HepG2 (cell line): Measurements from ENCODE around the gene DKKL1. TPM values are rescaled to one million over a fixed set of nuclear protein-coding genes. Genes with fewer than 3 reads are reported as not detected.

ENCODE experiments used
- ATAC-seq: fragments of 200-7000 bp; cut with Tn5 transposase; 3 replicates; pipeline ENCODE4 v1.9.1; 2020; ENCODE audit warnings: mild to moderate bottlenecking, moderate library complexity
- BruUV-seq: library from RNA; stranded (reverse); fragments of 400-500 nt; replicated peaks from 2 replicates; lab custom pipeline; 2021; lab: Mats Ljungman, UMichigan
- CTCF ChIA-PET: fragments of 300-600 bp; formaldehyde crosslinking; extraction: SDS; loops from one replicate; lab custom pipeline; 2021; ENCODE audit warnings: low total read pairs, inconsistent platforms, low intra/inter-chr PET ratio; lab: Yijun Ruan, JAX
- POLR2A ChIA-PET: fragments of 350-600 bp; sonication (Branson Sonifier 250); formaldehyde crosslinking; loops from one replicate; lab custom pipeline; 2020; ENCODE audit warnings: antibody characterized with exemption, inconsistent platforms; lab: Yijun Ruan, JAX
- DNase-seq: peaks from one replicate; pipeline ENCODE4 v3.0.0-alpha.2; 2015; ENCODE audit warnings: low spot score
- FAIRE-seq: peaks from 3 replicates; lab custom pipeline; 2011; peaks lifted over from hg19 to GRCh38; lab: Jason Lieb, UNC
- H2AFZ ChIP-seq: one replicate; pipeline ENCODE4 v1.6.1; 2011; ENCODE audit warnings: low read length, inconsistent platforms
- H3K27ac ChIP-seq: fragments of 300-600 bp; 3 replicates; pipeline ENCODE4 v1.8.0; 2011; ENCODE audit warnings: mixed run types, mild to moderate bottlenecking, mixed read lengths, low read length, inconsistent platforms; ENCODE audit not compliant: insufficient read depth; ENCODE audit errors: extremely low read length
- H3K27me3 ChIP-seq, 2 experiments: fragments of 200-600 bp in 1 of 2; 2 replicates in 1 of 2; 3 replicates in 1 of 2; pipeline versions ENCODE4 v1.6.0 to v1.8.0; 2011; ENCODE audit warnings: low read length in 2 of 2, mild to moderate bottlenecking in 2 of 2, moderate library complexity in 2 of 2, inconsistent platforms in 1 of 2; ENCODE audit not compliant: insufficient read depth in 2 of 2, control insufficient read depth in 1 of 2
- H3K36me3 ChIP-seq, 2 experiments: fragments of 200-600 bp in 1 of 2; replicated peaks in 1 of 2; 2 replicates in 1 of 2; 3 replicates in 1 of 2; pipeline versions ENCODE4 v1.5.1 to v1.8.0; 2011; ENCODE audit warnings: low read length in 2 of 2, inconsistent platforms in 1 of 2; ENCODE audit not compliant: insufficient read depth in 2 of 2, control insufficient read depth in 1 of 2
- H3K4me1 ChIP-seq: 2 replicates; pipeline ENCODE4 v1.5.1; 2012; ENCODE audit warnings: low read length, inconsistent platforms; ENCODE audit not compliant: insufficient read depth
- H3K4me2 ChIP-seq: 2 replicates; pipeline ENCODE4 v1.6.0; 2011; ENCODE audit warnings: low read depth, low read length, inconsistent platforms
- H3K4me3 ChIP-seq, 3 experiments: fragments of 200-600 bp in 1 of 3; sonication (generic), shearing (Covaris generic) in 1 of 3; replicated peaks in 1 of 3; 2 replicates each; pipeline ENCODE4 v1.5.1; 2011 to 2016; ENCODE audit warnings: low read length in 3 of 3, inconsistent platforms in 2 of 3, low read depth in 2 of 3, mild to moderate bottlenecking in 2 of 3, control low read depth in 1 of 3, mixed read lengths in 1 of 3; ENCODE audit not compliant: insufficient read depth in 1 of 3
- H3K79me2 ChIP-seq: one replicate; pipeline ENCODE4 v1.6.1; 2011; ENCODE audit warnings: low read length, inconsistent platforms; ENCODE audit not compliant: insufficient read depth
- H3K9ac ChIP-seq: 2 replicates; pipeline ENCODE4 v1.6.0; 2011; ENCODE audit warnings: mild to moderate bottlenecking, low read depth, low read length, inconsistent platforms; ENCODE audit not compliant: insufficient read depth
- H3K9me3 ChIP-seq: 2 replicates; pipeline ENCODE4 v1.5.1; 2012; ENCODE audit warnings: mild to moderate bottlenecking, low read length
- H4K20me1 ChIP-seq: 2 replicates; pipeline ENCODE4 v1.6.0; 2011; ENCODE audit warnings: inconsistent platforms, mild to moderate bottlenecking, low read length, moderate library complexity; ENCODE audit not compliant: insufficient read depth
- BRD4 ChIP-seq: sonication (generic); formaldehyde crosslinking; IDR thresholded peaks from 2 replicates; pipeline ENCODE4 v1.4.0; 2020; ENCODE audit warnings: missing genetic modification reagents
- FOXJ3 ChIP-seq: sonication (generic); formaldehyde crosslinking; IDR thresholded peaks from 2 replicates; pipeline ENCODE4 v1.4.0; 2020; ENCODE audit warnings: missing genetic modification reagents, mild to moderate bottlenecking, borderline replicate concordance
- JUN ChIP-seq: sonication (generic); formaldehyde crosslinking; IDR thresholded peaks from 2 replicates; pipeline ENCODE4 v1.4.0; 2020; ENCODE audit warnings: mild to moderate bottlenecking, missing genetic modification reagents
- NCOA1 ChIP-seq: sonication (generic); formaldehyde crosslinking; IDR thresholded peaks from 2 replicates; pipeline ENCODE4 v1.9.0; 2021; ENCODE audit warnings: missing genetic modification reagents
- NFE2L1 ChIP-seq: sonication (generic); formaldehyde crosslinking; IDR thresholded peaks from 2 replicates; pipeline ENCODE4 v1.4.0; 2020; ENCODE audit warnings: missing genetic modification reagents, mild to moderate bottlenecking, borderline replicate concordance
- NR2F1 ChIP-seq, 2 experiments: fragments of 450-650 bp in 1 of 2; formaldehyde crosslinking in 1 of 2; IDR thresholded peaks; 2 replicates each; pipeline versions ENCODE4 v1.5.0 to v1.6.1; 2016 to 2020; ENCODE audit warnings: mild to moderate bottlenecking in 1 of 2, missing compliant biosample characterization in 1 of 2, missing genetic modification reagents in 1 of 2, moderate library complexity in 1 of 2
- THAP11 ChIP-seq: IDR thresholded peaks from 2 replicates; pipeline ENCODE4 v1.6.1; 2016; ENCODE audit warnings: missing biosample characterization, missing genetic modification reagents
- ZFP82 ChIP-seq: sonication (generic); formaldehyde crosslinking; IDR thresholded peaks from 2 replicates; pipeline ENCODE4 v1.5.1; 2020; ENCODE audit warnings: mild to moderate bottlenecking, missing genetic modification reagents, borderline replicate concordance
- ZNF230 ChIP-seq: sonication (generic); formaldehyde crosslinking; IDR thresholded peaks from 2 replicates; pipeline ENCODE4 v1.4.0; 2020; ENCODE audit warnings: mild to moderate bottlenecking, missing genetic modification reagents
- ZNF782 ChIP-seq: sonication (generic); formaldehyde crosslinking; IDR thresholded peaks from 2 replicates; pipeline ENCODE4 v1.4.0; 2020; ENCODE audit warnings: missing genetic modification reagents, mild to moderate bottlenecking, borderline replicate concordance
- ZNF839 ChIP-seq: sonication (generic); formaldehyde crosslinking; IDR thresholded peaks from 2 replicates; pipeline ENCODE4 v1.4.0; 2020; ENCODE audit warnings: missing genetic modification reagents, mild to moderate bottlenecking, borderline replicate concordance
- WGBS: methylation state at CpG from one replicate; pipeline ENCODE4 v1.1.6; 2017; ENCODE audit warnings: low lambda C conversion rate; 5-methylcytosine and 5-hydroxymethylcytosine counted together
- in situ Hi-C: cut with HindIII; loops from 2 replicates; pipeline ENCODE4 v1.10.0; 2017; ENCODE audit warnings: low pct_unique_long_range_greater_than_20kb; ENCODE audit not compliant: extremely low pct_ligation_motif_present
- intact Hi-C: fragments of 100-400 bp; cut with micrococcal nuclease; formaldehyde crosslinking; loops from one replicate; pipeline ENCODE4 v1.10.0; 2022; ENCODE audit not compliant: unreplicated experiment
- polyA plus RNA-seq, 8 experiments: library from polyadenylated mRNA; depleted of rRNA in 3 of 8; stranded (reverse) in 7 of 8; unstranded in 1 of 8; fragments of >200 nt; fragmentation: Illumina TruSeq in 4 of 8; extraction: Trizol in 4 of 8; gene quantifications; 2 replicates each; pipeline versions ENCODE4 v1.2.1 to v1.2.3, GENCODE V29; 2011 to 2016; ENCODE audit warnings: low read depth in 4 of 8, missing spikeins in 1 of 8, mixed read lengths in 1 of 8; ENCODE audit not compliant: insufficient read depth in 1 of 8
- total RNA-seq, 5 experiments: library from RNA; depleted of rRNA; stranded (reverse); fragments of >200 nt; fragmentation: Illumina TruSeq; extraction: Trizol; gene quantifications; 2 replicates each; pipeline ENCODE4 v1.2.3, GENCODE V29; 2016; ENCODE audit warnings: low read depth in 1 of 5
- TF ChIP-seq, protein P1 (sequence below): sonication (generic); formaldehyde crosslinking; IDR thresholded peaks from 2 replicates; pipeline ENCODE4 v1.5.0; 2020; ENCODE audit warnings: mild to moderate bottlenecking, missing genetic modification reagents, moderate library complexity
- TF ChIP-seq, protein P2 (sequence below): IDR thresholded peaks from 2 replicates; pipeline ENCODE4 v1.6.1; 2016; ENCODE audit warnings: missing compliant biosample characterization, missing genetic modification reagents, borderline replicate concordance
- TF ChIP-seq, protein P3 (sequence below): sonication (generic); formaldehyde crosslinking; IDR thresholded peaks from 2 replicates; pipeline ENCODE4 v1.5.0; 2020; ENCODE audit warnings: missing genetic modification reagents, mild to moderate bottlenecking, borderline replicate concordance

Gene DKKL1
- total and polyA plus RNA-seq, 2 of the 13 experiments (the other 11 are each of a cell fraction or from before 2014, with no cell fraction given), result 0.30 to 0.31 TPM

DNA sequence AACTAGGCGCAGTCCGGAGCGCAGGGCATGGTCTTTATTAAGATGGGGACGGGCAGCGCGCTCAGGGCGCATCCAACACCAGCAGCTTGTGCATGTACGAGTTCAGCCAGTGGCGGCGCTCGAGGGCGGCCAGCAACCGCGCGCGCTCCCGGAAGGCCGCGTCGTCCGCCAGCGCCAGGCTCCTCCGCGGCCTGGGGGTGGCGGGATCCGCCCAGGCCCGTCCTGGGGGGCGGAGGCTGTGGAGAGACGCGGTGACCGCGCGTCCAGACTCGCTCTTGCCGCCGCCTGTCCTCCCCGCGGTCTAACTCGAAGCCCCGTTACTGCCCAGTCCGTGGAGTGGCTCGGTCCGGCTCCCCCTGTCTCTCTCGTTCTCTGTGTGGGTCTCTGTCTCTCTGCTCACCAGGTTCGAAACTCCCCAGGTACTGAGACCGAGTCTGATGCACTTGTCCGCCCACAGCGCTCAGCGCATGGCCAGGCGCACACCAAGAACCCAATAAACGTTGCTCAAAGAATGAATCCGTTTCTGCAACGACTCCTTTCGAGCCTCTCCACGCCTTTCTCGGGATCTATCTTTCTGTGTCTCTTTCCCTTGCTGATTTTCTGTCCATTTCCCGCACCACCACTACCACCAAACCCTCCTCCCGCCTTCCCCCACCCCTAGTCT is 58.9 kb downstream of the DKKL1 start (continued):
- TF ChIP-seq JUN (CRISPR knock-in tag), result no peak
- TF ChIP-seq BRD4, result no peak
- TF ChIP-seq, protein P1, sequence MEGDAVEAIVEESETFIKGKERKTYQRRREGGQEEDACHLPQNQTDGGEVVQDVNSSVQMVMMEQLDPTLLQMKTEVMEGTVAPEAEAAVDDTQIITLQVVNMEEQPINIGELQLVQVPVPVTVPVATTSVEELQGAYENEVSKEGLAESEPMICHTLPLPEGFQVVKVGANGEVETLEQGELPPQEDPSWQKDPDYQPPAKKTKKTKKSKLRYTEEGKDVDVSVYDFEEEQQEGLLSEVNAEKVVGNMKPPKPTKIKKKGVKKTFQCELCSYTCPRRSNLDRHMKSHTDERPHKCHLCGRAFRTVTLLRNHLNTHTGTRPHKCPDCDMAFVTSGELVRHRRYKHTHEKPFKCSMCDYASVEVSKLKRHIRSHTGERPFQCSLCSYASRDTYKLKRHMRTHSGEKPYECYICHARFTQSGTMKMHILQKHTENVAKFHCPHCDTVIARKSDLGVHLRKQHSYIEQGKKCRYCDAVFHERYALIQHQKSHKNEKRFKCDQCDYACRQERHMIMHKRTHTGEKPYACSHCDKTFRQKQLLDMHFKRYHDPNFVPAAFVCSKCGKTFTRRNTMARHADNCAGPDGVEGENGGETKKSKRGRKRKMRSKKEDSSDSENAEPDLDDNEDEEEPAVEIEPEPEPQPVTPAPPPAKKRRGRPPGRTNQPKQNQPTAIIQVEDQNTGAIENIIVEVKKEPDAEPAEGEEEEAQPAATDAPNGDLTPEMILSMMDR (CRISPR knock-in tag), result peak; percentile 41
- TF ChIP-seq, protein P2, sequence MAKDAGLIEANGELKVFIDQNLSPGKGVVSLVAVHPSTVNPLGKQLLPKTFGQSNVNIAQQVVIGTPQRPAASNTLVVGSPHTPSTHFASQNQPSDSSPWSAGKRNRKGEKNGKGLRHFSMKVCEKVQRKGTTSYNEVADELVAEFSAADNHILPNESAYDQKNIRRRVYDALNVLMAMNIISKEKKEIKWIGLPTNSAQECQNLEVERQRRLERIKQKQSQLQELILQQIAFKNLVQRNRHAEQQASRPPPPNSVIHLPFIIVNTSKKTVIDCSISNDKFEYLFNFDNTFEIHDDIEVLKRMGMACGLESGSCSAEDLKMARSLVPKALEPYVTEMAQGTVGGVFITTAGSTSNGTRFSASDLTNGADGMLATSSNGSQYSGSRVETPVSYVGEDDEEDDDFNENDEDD (CRISPR knock-in tag), result peak; percentile 17; the same call in 1 of the 2 replicates

DNA sequence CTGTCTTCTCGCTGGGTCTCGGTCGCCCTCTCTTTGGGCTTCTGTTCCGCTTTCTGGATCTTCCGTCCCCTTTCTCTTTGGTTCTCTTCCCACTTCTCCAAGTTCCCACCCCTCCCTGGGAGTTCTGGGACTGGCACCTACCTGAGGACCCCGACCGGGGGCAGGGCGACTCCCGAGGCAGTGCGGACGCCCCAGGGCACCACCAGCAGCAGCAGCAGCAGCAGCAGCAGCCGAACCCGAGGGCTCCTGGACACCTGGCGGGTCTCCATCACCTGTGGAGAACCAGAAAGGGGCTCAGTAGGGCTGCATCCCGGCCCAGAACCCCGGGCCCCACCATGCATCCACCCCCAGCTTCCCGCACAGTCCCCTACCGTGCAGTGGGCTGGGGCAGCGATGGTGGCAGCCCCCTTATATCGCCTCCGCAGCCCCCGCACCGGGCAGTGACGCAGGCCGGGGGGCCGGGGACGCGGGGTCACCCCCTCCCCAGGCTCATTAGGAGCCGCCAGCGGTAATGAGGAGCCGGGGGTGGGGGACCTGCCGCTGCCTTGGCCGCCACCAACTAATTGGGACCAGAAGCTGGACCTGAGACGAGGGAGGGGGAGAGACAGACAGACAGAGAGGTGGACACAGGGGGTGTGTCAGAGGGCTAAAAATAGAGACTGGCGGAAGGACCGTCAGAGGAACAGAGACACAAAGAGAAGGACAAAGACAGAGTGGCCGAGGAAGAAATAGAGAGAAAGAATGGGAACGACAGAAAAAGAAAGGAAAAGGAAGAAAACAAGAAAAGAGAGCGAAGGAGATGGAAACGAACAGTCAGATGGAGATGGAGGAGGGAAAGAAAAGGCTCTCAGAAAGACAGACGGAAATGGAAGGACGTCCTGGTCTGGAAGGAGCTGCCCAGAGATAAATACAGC is 59.7 kb downstream of the DKKL1 start, which contains the start of gene PTH2:
TSS of gene PTH2 (minus strand) at position 371 of the 914 bp plus-strand sequence. CDS start at position 269, 102 bp downstream.
- no peak for FAIRE-seq
- H3K36me3 ChIP-seq, result no peaks in the 10 kb centered on the region
- BruUV-seq, result no TSS peak
- peak within 1 kb of the TSS in 1 of 3 experiments; percentile 26; a peak in 1 of 6 replicates for H3K4me3 ChIP-seq
- in situ Hi-C loops, result no loop called here
- H4K20me1 ChIP-seq, result no peaks in the 10 kb centered on the region
- 0 out of 2 replicates have a peak within 1 kb of the TSS, but pooled peaks have one; percentile 2 for H3K4me2 ChIP-seq
- peaks cover 13% of the 10 kb centered on the region for H3K4me1 ChIP-seq
- intact Hi-C loops, result no loop called here
- ATAC-seq, result no peak
- no peaks in the 10 kb centered on the region for H3K79me2 ChIP-seq
- no peak for DNase-seq
- no peak within 1 kb of the TSS for H3K27ac ChIP-seq
- no peaks in the 10 kb centered on the region for H3K9me3 ChIP-seq
- TF ChIP-seq ZNF230 (CRISPR knock-in tag), result no peak
- no peak for TF ChIP-seq JUN (CRISPR knock-in tag)
- TF ChIP-seq FOXJ3 (CRISPR knock-in tag), result no peak
- no peak for TF ChIP-seq NFE2L1 (CRISPR knock-in tag)
- TF ChIP-seq, protein P3, sequence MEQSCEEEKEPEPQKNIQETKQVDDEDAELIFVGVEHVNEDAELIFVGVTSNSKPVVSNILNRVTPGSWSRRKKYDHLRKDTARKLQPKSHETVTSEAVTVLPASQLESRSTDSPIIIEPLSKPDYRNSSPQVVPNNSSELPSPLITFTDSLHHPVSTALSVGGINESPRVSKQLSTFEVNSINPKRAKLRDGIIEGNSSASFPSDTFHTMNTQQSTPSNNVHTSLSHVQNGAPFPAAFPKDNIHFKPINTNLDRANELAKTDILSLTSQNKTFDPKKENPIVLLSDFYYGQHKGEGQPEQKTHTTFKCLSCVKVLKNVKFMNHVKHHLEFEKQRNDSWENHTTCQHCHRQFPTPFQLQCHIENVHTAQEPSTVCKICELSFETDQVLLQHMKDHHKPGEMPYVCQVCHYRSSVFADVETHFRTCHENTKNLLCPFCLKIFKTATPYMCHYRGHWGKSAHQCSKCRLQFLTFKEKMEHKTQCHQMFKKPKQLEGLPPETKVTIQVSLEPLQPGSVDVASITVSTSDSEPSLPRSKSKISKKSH, result no peak
- TF ChIP-seq THAP11, result no peak
- no peak for TF ChIP-seq NCOA1 (CRISPR knock-in tag)
- TF ChIP-seq ZNF782 (CRISPR knock-in tag), result no peak
- TF ChIP-seq ZFP82 (CRISPR knock-in tag), result no peak
- TF ChIP-seq NR2F1 (CRISPR knock-in tag; IDR thresholded peaks at IDR 0.05), result no peak
- TF ChIP-seq ZNF839 (CRISPR knock-in tag), result no peak
- ChIA-PET POLR2A (no interaction called here), CTCF (no interaction called here)
- H2AFZ ChIP-seq, result no peak within 1 kb of the TSS
- WGBS, result 24% methylated on average over 37 of the region's 42 CpGs
- H3K9ac ChIP-seq, result no peak within 1 kb of the TSS
- H3K27me3 ChIP-seq, result peaks cover 16 to 87% of the 10 kb centered on the region in 2 experiments
